ENCODE measurements around the gene CEPT1.

- TF ChIP-seq SP1 (IDR thresholded peaks at IDR 0.05) = no peak
- no peak for TF ChIP-seq HDGF (IDR thresholded peaks at IDR 0.05; ENCODE audit: borderline replicate concordance)
- TF ChIP-seq CTBP1 (IDR thresholded peaks at IDR 0.05; ENCODE audit: borderline replicate concordance) = no peak
- TF ChIP-seq ELF4 (IDR thresholded peaks at IDR 0.05) = no peak
- no peak for TF ChIP-seq SUZ12 (IDR thresholded peaks at IDR 0.05)
- TF ChIP-seq FOXA1 (IDR thresholded peaks at IDR 0.05) = no peak
- no peak for TF ChIP-seq LEF1 (IDR thresholded peaks at IDR 0.05; ENCODE audit: borderline replicate concordance)
- TF ChIP-seq TARDBP (IDR thresholded peaks at IDR 0.05) = no peak
- TF ChIP-seq L3MBTL2 (conservative IDR thresholded peaks at IDR 0.05) = no peak
- TF ChIP-seq PKNOX1 (IDR thresholded peaks at IDR 0.05) = no peak
Measured at GRCh38 chr1:111151838-111152237, 11.8 kb downstream of the CEPT1 start.
